Measurements from ENCODE around the gene TXNRD3.

GRCh38 chr3:126656371-126657134, 1.6 kb upstream of the TXNRD3 start:
- TF ChIP-seq, protein P1, sequence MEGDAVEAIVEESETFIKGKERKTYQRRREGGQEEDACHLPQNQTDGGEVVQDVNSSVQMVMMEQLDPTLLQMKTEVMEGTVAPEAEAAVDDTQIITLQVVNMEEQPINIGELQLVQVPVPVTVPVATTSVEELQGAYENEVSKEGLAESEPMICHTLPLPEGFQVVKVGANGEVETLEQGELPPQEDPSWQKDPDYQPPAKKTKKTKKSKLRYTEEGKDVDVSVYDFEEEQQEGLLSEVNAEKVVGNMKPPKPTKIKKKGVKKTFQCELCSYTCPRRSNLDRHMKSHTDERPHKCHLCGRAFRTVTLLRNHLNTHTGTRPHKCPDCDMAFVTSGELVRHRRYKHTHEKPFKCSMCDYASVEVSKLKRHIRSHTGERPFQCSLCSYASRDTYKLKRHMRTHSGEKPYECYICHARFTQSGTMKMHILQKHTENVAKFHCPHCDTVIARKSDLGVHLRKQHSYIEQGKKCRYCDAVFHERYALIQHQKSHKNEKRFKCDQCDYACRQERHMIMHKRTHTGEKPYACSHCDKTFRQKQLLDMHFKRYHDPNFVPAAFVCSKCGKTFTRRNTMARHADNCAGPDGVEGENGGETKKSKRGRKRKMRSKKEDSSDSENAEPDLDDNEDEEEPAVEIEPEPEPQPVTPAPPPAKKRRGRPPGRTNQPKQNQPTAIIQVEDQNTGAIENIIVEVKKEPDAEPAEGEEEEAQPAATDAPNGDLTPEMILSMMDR (IDR thresholded peaks at IDR 0.05), result no peak
- no peak for TF ChIP-seq POLR2A (IDR thresholded peaks at IDR 0.05)

All from adrenal gland (tissue), 5 donors.